H9 (cell line): ENCODE data around the gene HCAR3. TPM values are rescaled to one million over a fixed set of nuclear protein-coding genes. Genes with fewer than 3 reads are reported as not detected.

Experiments
- DNase-seq: peaks from one replicate; pipeline ENCODE4 v3.0.0-alpha.2; 2017
- H2AFZ ChIP-seq: one replicate; pipeline ENCODE4 v1.6.1; 2013; ENCODE audit warnings: mild to moderate bottlenecking, low read length, control low read depth, moderate library complexity
- H2AK5ac ChIP-seq: 2 replicates; pipeline ENCODE4 v1.6.1; 2013; ENCODE audit warnings: low read length, control low read depth, mixed read lengths; ENCODE audit not compliant: insufficient read length
- H2BK120ac ChIP-seq: one replicate; pipeline ENCODE4 v1.6.1; 2013; ENCODE audit warnings: low read depth, mild to moderate bottlenecking, low read length, control low read depth, inconsistent platforms; ENCODE audit not compliant: poor library complexity, severe bottlenecking
- H2BK12ac ChIP-seq: 2 replicates; pipeline ENCODE4 v1.6.1; 2013; ENCODE audit warnings: low read length, control low read depth, mixed read lengths, low read depth; ENCODE audit not compliant: insufficient read length
- H2BK15ac ChIP-seq: 2 replicates; pipeline ENCODE4 v1.6.1; 2013; ENCODE audit warnings: low read depth, low read length, control low read depth
- H2BK20ac ChIP-seq: one replicate; pipeline ENCODE4 v1.6.1; 2013; ENCODE audit warnings: low read depth, mild to moderate bottlenecking, low read length, control low read depth, inconsistent platforms; ENCODE audit not compliant: poor library complexity, severe bottlenecking
- H2BK5ac ChIP-seq: 2 replicates; pipeline ENCODE4 v1.6.1; 2013; ENCODE audit warnings: low read length, control low read depth, mixed read lengths; ENCODE audit not compliant: insufficient read length
- H3K14ac ChIP-seq: 2 replicates; pipeline ENCODE4 v1.6.1; 2013; ENCODE audit warnings: low read length, control low read depth; ENCODE audit not compliant: insufficient read depth
- H3K18ac ChIP-seq: 2 replicates; pipeline ENCODE4 v1.6.1; 2013; ENCODE audit warnings: low read depth, mild to moderate bottlenecking, mixed read lengths, low read length, control low read depth; ENCODE audit not compliant: insufficient read length
- H3K23ac ChIP-seq: 2 replicates; pipeline ENCODE4 v1.6.1; 2013; ENCODE audit warnings: low read length, control low read depth, mixed read lengths, low read depth; ENCODE audit not compliant: insufficient read length
- H3K23me2 ChIP-seq: 2 replicates; pipeline ENCODE4 v1.6.1; 2013; ENCODE audit warnings: low read depth, mild to moderate bottlenecking, mixed read lengths, low read length, control low read depth; ENCODE audit not compliant: insufficient read length, poor library complexity, severe bottlenecking
- H3K27ac ChIP-seq: 2 replicates; pipeline ENCODE4 v1.5.1; 2013; ENCODE audit warnings: low read length, control low read depth, mixed read lengths, low read depth; ENCODE audit not compliant: insufficient read length
- H3K27me3 ChIP-seq: 2 replicates; pipeline ENCODE4 v1.6.1; 2013; ENCODE audit warnings: low read length, control low read depth, inconsistent platforms; ENCODE audit not compliant: insufficient read depth
- H3K4ac ChIP-seq: 2 replicates; pipeline ENCODE4 v1.6.1; 2013; ENCODE audit warnings: low read depth, mild to moderate bottlenecking, control low read depth, inconsistent platforms, low read length, moderate library complexity
- H3K4me1 ChIP-seq: 2 replicates; pipeline ENCODE4 v1.6.1; 2013; ENCODE audit warnings: low read length, control low read depth, inconsistent platforms; ENCODE audit not compliant: insufficient read depth
- H3K4me2 ChIP-seq: 2 replicates; pipeline ENCODE4 v1.6.1; 2013; ENCODE audit warnings: low read length, control low read depth, mixed read lengths; ENCODE audit not compliant: insufficient read length, insufficient read depth
- H3K56ac ChIP-seq: 2 replicates; pipeline ENCODE4 v1.6.1; 2013; ENCODE audit warnings: low read depth, mild to moderate bottlenecking, mixed read lengths, low read length, control low read depth; ENCODE audit not compliant: insufficient read length
- H3K79me1 ChIP-seq: 2 replicates; pipeline ENCODE4 v1.6.1; 2013; ENCODE audit warnings: low read depth, mild to moderate bottlenecking, moderate library complexity, low read length, control low read depth, inconsistent platforms; ENCODE audit not compliant: insufficient read depth, poor library complexity, severe bottlenecking
- H3K79me2 ChIP-seq: 2 replicates; pipeline ENCODE4 v1.6.1; 2013; ENCODE audit warnings: low read length, control low read depth, inconsistent platforms; ENCODE audit not compliant: insufficient read depth
- H3K9ac ChIP-seq: 2 replicates; pipeline ENCODE4 v1.6.1; 2013; ENCODE audit warnings: low read length, control low read depth, mixed read lengths; ENCODE audit not compliant: insufficient read length; ENCODE audit errors: extremely low read depth
- H3K9me3 ChIP-seq: one replicate; pipeline ENCODE4 v1.6.1; 2013; ENCODE audit warnings: low read depth, low read length, inconsistent platforms; ENCODE audit not compliant: control insufficient read depth
- H3T11ph ChIP-seq: one replicate; pipeline ENCODE4 v1.6.1; 2013; ENCODE audit warnings: mild to moderate bottlenecking, low read length, control low read depth, inconsistent platforms
- H4K20me1 ChIP-seq: one replicate; pipeline ENCODE4 v1.6.1; 2013; ENCODE audit not compliant: control insufficient read depth, insufficient read length, insufficient read depth
- H4K5ac ChIP-seq: 2 replicates; pipeline ENCODE4 v1.6.1; 2013; ENCODE audit warnings: low read depth, mild to moderate bottlenecking, mixed read lengths, low read length, control low read depth; ENCODE audit not compliant: insufficient read length
- H4K8ac ChIP-seq: replicated peaks from 2 replicates; pipeline ENCODE4 v1.6.1; 2013; ENCODE audit warnings: low read length, control low read depth, mixed read lengths, low read depth; ENCODE audit not compliant: insufficient read length
- H4K91ac ChIP-seq: 2 replicates; pipeline ENCODE4 v1.6.1; 2013; ENCODE audit warnings: low read depth, mild to moderate bottlenecking, moderate library complexity, mixed read lengths, low read length, control low read depth; ENCODE audit not compliant: insufficient read length
- H3K27ac Mint-ChIP-seq, 3 experiments: 2 replicates in 2 of 3; 3 replicates in 1 of 3; pipeline ENCODE4 v1.8.0; 2020 to 2021; ENCODE audit warnings: mixed read lengths in 3 of 3, mild to moderate bottlenecking in 1 of 3, moderate library complexity in 1 of 3
- H3K27me3 Mint-ChIP-seq: 2 replicates; pipeline ENCODE4 v1.8.0; 2021; ENCODE audit warnings: low read depth, mild to moderate bottlenecking, moderate library complexity, mixed read lengths
- H3K36me3 Mint-ChIP-seq, 3 experiments: 2 replicates in 2 of 3; 3 replicates in 1 of 3; pipeline ENCODE4 v1.8.0; 2020 to 2021; ENCODE audit warnings: low read depth in 3 of 3, mixed read lengths in 3 of 3; ENCODE audit not compliant: insufficient read depth in 1 of 3
- H3K4me1 Mint-ChIP-seq, 2 experiments: 2 replicates each; pipeline ENCODE4 v1.8.0; 2020; ENCODE audit warnings: mixed read lengths in 2 of 2
- H3K4me3 Mint-ChIP-seq, 2 experiments: 2 replicates in 1 of 2; 3 replicates in 1 of 2; pipeline ENCODE4 v1.8.0; 2020 to 2021; ENCODE audit warnings: mild to moderate bottlenecking in 2 of 2, mixed read lengths in 2 of 2, moderate library complexity in 1 of 2
- H3K9me3 Mint-ChIP-seq, 2 experiments: 2 replicates in 1 of 2; 3 replicates in 1 of 2; pipeline ENCODE4 v1.8.0; 2020; ENCODE audit warnings: mild to moderate bottlenecking in 2 of 2, mixed read lengths in 2 of 2, moderate library complexity in 1 of 2
- WGBS: extraction: QIAGEN DNeasy Blood & Tissue Kit; methylation state at CpG from one replicate; pipeline ENCODE4 v1.1.7; 2013; ENCODE audit warnings: missing lambda C conversion rate, low lambda C conversion rate, mixed read lengths; ENCODE audit not compliant: insufficient read length; ENCODE audit errors: extremely low coverage; 5-methylcytosine and 5-hydroxymethylcytosine counted together
- total RNA-seq: library from RNA; stranded (reverse); gene quantifications from 2 replicates; pipeline ENCODE4 v1.2.1, GENCODE V29; 2021
- TF ChIP-seq, protein P1 (sequence below): fragments of 200-600 bp; sonication (generic); conservative IDR thresholded peaks from 3 replicates; pipeline ENCODE4 v1.8.0; 2021; ENCODE audit warnings: antibody characterized with exemption, mild to moderate bottlenecking

HCAR3 gene
- total RNA-seq, 1 experiment from 2014 or later = not detected

DNA sequence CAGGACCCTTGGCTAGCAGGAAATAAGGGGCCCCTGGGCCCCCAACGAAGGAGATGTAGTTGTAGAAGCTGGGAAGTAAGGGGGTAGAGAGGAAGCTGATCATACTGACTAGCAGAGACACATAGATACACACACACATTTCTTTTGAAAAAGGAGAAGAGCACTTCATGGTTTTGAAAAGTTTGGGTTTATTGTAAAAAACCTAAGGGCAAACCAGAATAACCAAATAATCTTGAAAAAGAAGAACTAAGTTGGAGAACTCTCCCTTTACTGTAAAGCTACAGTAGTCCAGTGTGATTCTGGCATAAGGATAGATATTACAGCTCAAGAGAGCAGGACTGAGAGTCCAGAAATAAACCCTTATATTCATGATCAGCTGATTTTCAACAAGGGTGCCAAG lies 5.8 kb upstream of the HCAR3 start:
- no peak overlapping the region for H3K27ac ChIP-seq
- no peak overlapping the region for H3K14ac ChIP-seq
- no peak overlapping the region for H3K18ac ChIP-seq
- no peaks in the 10 kb centered on the region for H3K79me2 ChIP-seq
- no peak overlapping the region for H2AK5ac ChIP-seq
- H3K4ac ChIP-seq = no peak overlapping the region
- H3K9me3 Mint-ChIP-seq = no peaks in the 10 kb centered on the region
- H4K5ac ChIP-seq = no peak overlapping the region
- no peaks in the 10 kb centered on the region for H3K36me3 Mint-ChIP-seq
- H3K4me1 ChIP-seq = no peaks in the 10 kb centered on the region
- no CpG with 5 or more reads among the region's 1 CpG for WGBS
- no peak overlapping the region for H3K4me2 ChIP-seq
- no peak overlapping the region for H2BK5ac ChIP-seq
- H3K27ac Mint-ChIP-seq = no peak overlapping the region; a peak in 1 of 7 replicates
- H3K27me3 ChIP-seq = no peaks in the 10 kb centered on the region
- no peaks in the 10 kb centered on the region for H3K27me3 Mint-ChIP-seq
- no peak for DNase-seq
- H4K8ac ChIP-seq = no peak overlapping the region
- no peak overlapping the region for H3K56ac ChIP-seq
- no peak overlapping the region for H2BK12ac ChIP-seq
- TF ChIP-seq, protein P1, sequence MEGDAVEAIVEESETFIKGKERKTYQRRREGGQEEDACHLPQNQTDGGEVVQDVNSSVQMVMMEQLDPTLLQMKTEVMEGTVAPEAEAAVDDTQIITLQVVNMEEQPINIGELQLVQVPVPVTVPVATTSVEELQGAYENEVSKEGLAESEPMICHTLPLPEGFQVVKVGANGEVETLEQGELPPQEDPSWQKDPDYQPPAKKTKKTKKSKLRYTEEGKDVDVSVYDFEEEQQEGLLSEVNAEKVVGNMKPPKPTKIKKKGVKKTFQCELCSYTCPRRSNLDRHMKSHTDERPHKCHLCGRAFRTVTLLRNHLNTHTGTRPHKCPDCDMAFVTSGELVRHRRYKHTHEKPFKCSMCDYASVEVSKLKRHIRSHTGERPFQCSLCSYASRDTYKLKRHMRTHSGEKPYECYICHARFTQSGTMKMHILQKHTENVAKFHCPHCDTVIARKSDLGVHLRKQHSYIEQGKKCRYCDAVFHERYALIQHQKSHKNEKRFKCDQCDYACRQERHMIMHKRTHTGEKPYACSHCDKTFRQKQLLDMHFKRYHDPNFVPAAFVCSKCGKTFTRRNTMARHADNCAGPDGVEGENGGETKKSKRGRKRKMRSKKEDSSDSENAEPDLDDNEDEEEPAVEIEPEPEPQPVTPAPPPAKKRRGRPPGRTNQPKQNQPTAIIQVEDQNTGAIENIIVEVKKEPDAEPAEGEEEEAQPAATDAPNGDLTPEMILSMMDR = no peak
- no peak overlapping the region for H2BK120ac ChIP-seq
- H3K79me1 ChIP-seq = no peaks in the 10 kb centered on the region
- no peak overlapping the region for H3K23ac ChIP-seq
- no peaks in the 10 kb centered on the region for H3K9me3 ChIP-seq
- H3T11ph ChIP-seq = no peak overlapping the region
- peaks cover 10 to 12% of the 10 kb centered on the region in 2 experiments for H3K4me1 Mint-ChIP-seq
- H4K91ac ChIP-seq = no peak overlapping the region
- H4K20me1 ChIP-seq = no peaks in the 10 kb centered on the region
- H2BK15ac ChIP-seq = no peak overlapping the region
- H3K9ac ChIP-seq = no peak overlapping the region
- H2AFZ ChIP-seq = no peak overlapping the region
- H2BK20ac ChIP-seq = no peak overlapping the region
- H3K23me2 ChIP-seq = no peaks in the 10 kb centered on the region
- no peak overlapping the region for H3K4me3 Mint-ChIP-seq
